Activated CD8-positive, alpha-beta T cell treated with anti-CD3 and anti-CD28 coated beads for 36 hours (primary cell): Measurements from ENCODE around the gene SCP2. TPM values are rescaled to one million over a fixed set of nuclear protein-coding genes. Genes with fewer than 3 reads are reported as not detected.
A peak's percentile ranks its signal among the peaks of the same experiment; 100 is the strongest.

Experiments
- ATAC-seq: fragments of 200-7000 bp; cut with Tn5 transposase; one replicate; pipeline ENCODE4 v1.10.0; 2021; ENCODE audit warnings: mild to moderate bottlenecking, moderate library complexity
- CTCF ChIA-PET: fragments of 350-600 bp; sonication (Branson Sonifier 250); formaldehyde crosslinking; loops from one replicate; lab custom pipeline; 2021; ENCODE audit warnings: antibody characterized with exemption; lab: Charles Lee
- POLR2A ChIA-PET: fragments of 350-600 bp; sonication (Branson Sonifier 250); formaldehyde crosslinking; loops from one replicate; lab custom pipeline; 2021; ENCODE audit warnings: antibody characterized with exemption; lab: Charles Lee
- DNase-seq: peaks from one replicate; pipeline ENCODE4 v3.0.0-alpha.2; 2020
- H3K27ac Mint-ChIP-seq: one replicate; pipeline ENCODE4 v1.8.0; 2021; ENCODE audit warnings: mild to moderate bottlenecking, mixed read lengths
- H3K27me3 Mint-ChIP-seq: one replicate; pipeline ENCODE4 v1.8.0; 2021; ENCODE audit warnings: mixed read lengths
- H3K36me3 Mint-ChIP-seq: one replicate; pipeline ENCODE4 v1.8.0; 2021; ENCODE audit warnings: low read depth, mixed read lengths
- H3K4me1 Mint-ChIP-seq: one replicate; pipeline ENCODE4 v1.8.0; 2021; ENCODE audit warnings: low read depth, mixed read lengths
- H3K4me3 Mint-ChIP-seq: one replicate; pipeline ENCODE4 v1.8.0; 2021; ENCODE audit warnings: mild to moderate bottlenecking, moderate library complexity, mixed read lengths
- H3K9me3 Mint-ChIP-seq: one replicate; pipeline ENCODE4 v1.8.0; 2021; ENCODE audit warnings: mixed read lengths
- intact Hi-C: fragments of 100-400 bp; cut with micrococcal nuclease; formaldehyde crosslinking; loops from one replicate; pipeline ENCODE4 v1.10.0; 2022
- total RNA-seq, 2 experiments: library from RNA; stranded (reverse); gene quantifications; one replicate each; pipeline ENCODE4 v1.2.3, GENCODE V29; 2021
- TF ChIP-seq, protein P1 (sequence below): fragments of 200-600 bp; IDR thresholded peaks from one replicate; pipeline ENCODE4 v1.8.0; 2022; ENCODE audit warnings: antibody characterized with exemption, mild to moderate bottlenecking

SCP2 gene
- total RNA-seq, 2 experiments from 2014 or later = 60.7 to 66.8 TPM

DNA sequence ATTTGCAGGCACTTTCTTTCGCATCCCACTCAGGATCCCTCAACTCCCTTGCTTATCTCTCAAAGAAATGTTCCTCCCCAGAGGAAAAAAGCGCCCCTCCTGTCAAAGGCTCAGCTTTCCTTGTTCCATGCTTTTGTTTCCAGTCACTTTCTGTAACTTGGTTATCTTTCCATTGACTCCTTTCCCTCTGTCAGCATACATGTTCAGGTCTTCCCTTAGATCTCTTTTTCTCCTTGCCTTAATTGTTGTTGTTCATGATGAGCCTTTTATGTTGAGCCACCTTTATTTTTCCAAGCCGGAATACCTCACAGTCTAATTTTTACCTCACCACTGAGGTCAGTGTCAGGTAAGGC is 88.4 kb downstream of the SCP2 start:
- H3K27me3 Mint-ChIP-seq = no peaks in the 10 kb centered on the region
- TF ChIP-seq, protein P1, sequence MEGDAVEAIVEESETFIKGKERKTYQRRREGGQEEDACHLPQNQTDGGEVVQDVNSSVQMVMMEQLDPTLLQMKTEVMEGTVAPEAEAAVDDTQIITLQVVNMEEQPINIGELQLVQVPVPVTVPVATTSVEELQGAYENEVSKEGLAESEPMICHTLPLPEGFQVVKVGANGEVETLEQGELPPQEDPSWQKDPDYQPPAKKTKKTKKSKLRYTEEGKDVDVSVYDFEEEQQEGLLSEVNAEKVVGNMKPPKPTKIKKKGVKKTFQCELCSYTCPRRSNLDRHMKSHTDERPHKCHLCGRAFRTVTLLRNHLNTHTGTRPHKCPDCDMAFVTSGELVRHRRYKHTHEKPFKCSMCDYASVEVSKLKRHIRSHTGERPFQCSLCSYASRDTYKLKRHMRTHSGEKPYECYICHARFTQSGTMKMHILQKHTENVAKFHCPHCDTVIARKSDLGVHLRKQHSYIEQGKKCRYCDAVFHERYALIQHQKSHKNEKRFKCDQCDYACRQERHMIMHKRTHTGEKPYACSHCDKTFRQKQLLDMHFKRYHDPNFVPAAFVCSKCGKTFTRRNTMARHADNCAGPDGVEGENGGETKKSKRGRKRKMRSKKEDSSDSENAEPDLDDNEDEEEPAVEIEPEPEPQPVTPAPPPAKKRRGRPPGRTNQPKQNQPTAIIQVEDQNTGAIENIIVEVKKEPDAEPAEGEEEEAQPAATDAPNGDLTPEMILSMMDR = no peak
- POLR2A ChIA-PET = interaction anchor here (1.4 kb wide), 1 partner anchor 38 kb away, joined by 4 read pairs; no protein-coding TSS in a partner anchor

DNA sequence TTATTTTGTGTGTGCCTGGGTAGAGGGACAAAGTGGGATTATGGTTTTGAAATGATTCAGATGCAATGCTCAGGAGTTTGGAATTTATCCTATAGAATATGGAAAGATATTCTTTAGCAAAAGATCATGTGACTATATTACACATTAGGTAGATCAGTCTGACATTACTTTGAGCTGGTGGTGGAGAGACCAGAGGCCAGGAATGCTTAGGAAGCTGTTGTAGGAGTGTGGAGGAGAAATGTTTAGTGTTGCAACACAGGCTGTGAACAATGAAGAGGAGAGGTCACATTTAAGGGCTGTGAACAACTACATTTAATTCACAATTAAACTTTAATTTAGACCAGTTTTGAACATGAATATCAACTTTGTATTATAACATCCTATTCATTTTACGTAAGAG is 89.6 kb downstream of the SCP2 start:
- H3K27ac Mint-ChIP-seq = no peak overlapping the region
- no peaks in the 10 kb centered on the region for H3K9me3 Mint-ChIP-seq
- no peaks in the 10 kb centered on the region for H3K27me3 Mint-ChIP-seq
- peaks cover 25% of the 10 kb centered on the region for H3K4me1 Mint-ChIP-seq
- ChIA-PET POLR2A (interaction anchor here (0.9 to 1.0 kb wide), 2 partner anchors 17 to 207 kb away, joined by 3 read pairs; no protein-coding TSS in a partner anchor), CTCF (interaction anchor here (1.2 kb wide), 1 partner anchor 169 kb away, joined by 3 read pairs; no protein-coding TSS in a partner anchor)
- DNase-seq = no peak
- intact Hi-C loops = no loop called here
- no peak for ATAC-seq
- H3K36me3 Mint-ChIP-seq = peaks cover 7% of the 10 kb centered on the region
- TF ChIP-seq, protein P1 = no peak
- H3K4me3 Mint-ChIP-seq = no peak overlapping the region

More for the DNA sequence above, 88.4 kb downstream of the SCP2 start:
- Mint-ChIP-seq H3K9me3 (no peaks in the 10 kb centered on the region), H3K4me3 (peak overlapping the region; percentile 77), H3K4me1 (peaks cover 25% of the 10 kb centered on the region), H3K27ac (peak overlapping the region; percentile 1), H3K36me3 (peaks cover 7% of the 10 kb centered on the region)
- CTCF ChIA-PET = interaction anchor here (0.7 to 1.3 kb wide), 4 partner anchors 39 to 167 kb away, joined by 3 to 5 read pairs (median 4); partner anchors contain the start of gene ECHDC2
- DNase-seq = no peak
- ATAC-seq = no peak
- intact Hi-C loops = no loop called here

DNA sequence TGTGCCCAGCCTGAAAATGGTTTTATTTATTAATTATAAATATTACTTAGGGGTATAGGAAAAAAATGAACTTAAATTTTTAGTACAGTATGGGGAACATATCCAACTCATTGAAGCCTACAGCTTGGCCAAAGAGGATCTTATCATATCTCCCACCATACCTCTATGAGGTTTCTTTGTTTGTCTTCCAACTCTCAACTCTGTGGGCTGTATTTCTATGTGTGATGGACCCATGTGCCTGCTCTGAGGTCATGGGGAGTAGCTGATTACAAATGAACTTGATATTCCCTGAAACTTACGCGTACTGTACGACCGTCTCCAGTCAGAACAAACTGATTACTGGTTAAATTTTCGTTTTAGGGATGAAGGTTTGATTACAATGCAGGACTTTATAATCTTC is 93.5 kb downstream of the SCP2 start:
- peaks cover 7% of the 10 kb centered on the region for H3K36me3 Mint-ChIP-seq
- no peak overlapping the region for H3K4me3 Mint-ChIP-seq
- no peak overlapping the region for H3K27ac Mint-ChIP-seq
- TF ChIP-seq, protein P1 = no peak
- POLR2A ChIA-PET = no interaction called here
- DNase-seq (no peak), ATAC-seq (no peak)
- intact Hi-C loops = no loop called here
- H3K4me1 Mint-ChIP-seq = peaks cover 17% of the 10 kb centered on the region
- no peaks in the 10 kb centered on the region for H3K9me3 Mint-ChIP-seq
- H3K27me3 Mint-ChIP-seq = no peaks in the 10 kb centered on the region
- CTCF ChIA-PET = no interaction called here

DNA sequence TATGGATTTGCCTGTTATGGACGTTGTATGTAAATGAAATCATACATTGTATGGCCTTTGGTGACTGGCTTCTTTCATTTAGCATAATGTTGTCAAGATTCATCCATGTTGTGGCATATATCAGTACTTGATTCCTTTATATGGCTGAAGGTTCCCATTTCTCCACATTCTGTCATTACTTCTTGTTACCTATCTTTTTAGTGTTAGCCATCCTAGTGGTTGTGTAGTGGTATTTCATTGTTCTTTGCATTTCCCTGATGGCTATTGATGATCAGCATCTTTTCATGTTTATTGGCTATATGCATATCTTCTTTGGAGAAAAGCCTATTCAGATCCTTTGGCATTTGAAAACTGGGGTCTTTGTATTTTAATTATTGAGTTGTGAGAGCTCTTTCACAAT is 95.1 kb downstream of the SCP2 start:
- H3K4me3 Mint-ChIP-seq = no peak overlapping the region
- CTCF ChIA-PET = no interaction called here
- intact Hi-C loops = no loop called here
- H3K4me1 Mint-ChIP-seq = peaks cover 7% of the 10 kb centered on the region
- TF ChIP-seq, protein P1 = no peak
- ATAC-seq (no peak), DNase-seq (no peak)
- POLR2A ChIA-PET = no interaction called here
- H3K27me3 Mint-ChIP-seq = no peaks in the 10 kb centered on the region
- peaks cover 3% of the 10 kb centered on the region for H3K36me3 Mint-ChIP-seq
- H3K9me3 Mint-ChIP-seq = no peaks in the 10 kb centered on the region
- H3K27ac Mint-ChIP-seq = no peak overlapping the region

DNA sequence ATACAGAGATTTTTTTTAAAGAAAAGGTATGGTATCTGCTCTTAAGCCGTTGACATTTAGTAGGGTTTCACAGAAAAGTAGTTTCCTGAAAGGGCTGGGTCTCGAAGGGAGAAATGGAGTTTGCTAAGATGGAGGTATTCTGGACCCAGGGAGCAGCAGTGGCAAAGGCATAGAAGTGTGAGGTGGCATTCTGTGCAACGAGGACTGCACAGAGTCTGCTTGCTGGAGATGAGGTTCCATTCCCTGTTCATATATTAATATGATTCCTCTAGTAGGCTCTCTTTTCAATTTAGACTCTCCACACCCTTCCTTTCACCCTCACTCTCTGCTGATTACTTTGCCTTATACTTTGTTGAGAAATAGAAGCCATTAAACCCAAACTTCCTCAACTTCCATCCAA is 96.5 kb downstream of the SCP2 start:
- POLR2A ChIA-PET = no interaction called here

More for the DNA sequence above, 96.5 kb downstream of the SCP2 start:
- CTCF ChIA-PET = no interaction called here
- TF ChIP-seq, protein P1 = no peak
- Mint-ChIP-seq H3K27ac (no peak overlapping the region), H3K27me3 (no peaks in the 10 kb centered on the region), H3K4me1 (peaks cover 7% of the 10 kb centered on the region), H3K9me3 (no peaks in the 10 kb centered on the region), H3K4me3 (no peak overlapping the region), H3K36me3 (peaks cover 3% of the 10 kb centered on the region)
- ATAC-seq (no peak), DNase-seq (no peak)
- intact Hi-C loops = no loop called here
